MM.1S (cell line): ENCODE data around the gene ZNF729.

Experiments
- DNase-seq: peaks from one replicate; pipeline ENCODE4 v3.0.0-alpha.2; 2015
- H2AFZ ChIP-seq: fragments of 300-600 bp; sonication (generic); 2 replicates; pipeline ENCODE4 v1.6.0; 2016; ENCODE audit warnings: antibody characterized with exemption, low read length
- H3F3A ChIP-seq: fragments of 300-600 bp; sonication (generic); 2 replicates; pipeline ENCODE4 v1.6.1; 2016; ENCODE audit warnings: mild to moderate bottlenecking, antibody characterized with exemption, low read length, moderate library complexity, mixed read lengths; ENCODE audit not compliant: insufficient read depth
- H3K27ac ChIP-seq: fragments of 300-600 bp; sonication (generic); 2 replicates; pipeline ENCODE4 v1.5.1; 2016; ENCODE audit warnings: mild to moderate bottlenecking, low read length
- H3K27me3 ChIP-seq: fragments of 300-600 bp; sonication (generic); replicated peaks from 2 replicates; pipeline ENCODE4 v1.6.0; 2016; ENCODE audit warnings: low read length; ENCODE audit not compliant: insufficient read depth
- H3K36me3 ChIP-seq: fragments of 300-600 bp; sonication (generic); replicated peaks from 2 replicates; pipeline ENCODE4 v1.6.1; 2016; ENCODE audit warnings: mild to moderate bottlenecking, low read length, mixed read lengths; ENCODE audit not compliant: insufficient read depth
- H3K4me1 ChIP-seq: fragments of 300-600 bp; sonication (generic); 2 replicates; pipeline ENCODE4 v1.6.1; 2016; ENCODE audit warnings: low read length, mixed read lengths
- H3K4me2 ChIP-seq: fragments of 300-600 bp; sonication (generic); 2 replicates; pipeline ENCODE4 v1.6.0; 2016; ENCODE audit warnings: low read depth, low read length
- H3K4me3 ChIP-seq: fragments of 300-600 bp; sonication (generic); 2 replicates; pipeline ENCODE4 v1.5.1; 2016; ENCODE audit warnings: low read length, mixed read lengths
- H3K79me2 ChIP-seq: fragments of 300-600 bp; sonication (generic); 2 replicates; pipeline ENCODE4 v1.6.1; 2016; ENCODE audit warnings: mixed run types, low read length, mixed read lengths
- H3K9ac ChIP-seq: fragments of 300-600 bp; sonication (generic); 2 replicates; pipeline ENCODE4 v1.6.1; 2016; ENCODE audit warnings: low read length, mixed read lengths
- H3K9me2 ChIP-seq: fragments of 300-600 bp; sonication (generic); replicated peaks from 2 replicates; pipeline ENCODE4 v1.6.1; 2016; ENCODE audit warnings: mild to moderate bottlenecking, low read length, mixed read lengths; ENCODE audit not compliant: insufficient read depth
- H3K9me3 ChIP-seq: fragments of 300-600 bp; sonication (generic); replicated peaks from 2 replicates; pipeline ENCODE4 v1.6.1; 2016; ENCODE audit warnings: mild to moderate bottlenecking, low read length, mixed read lengths; ENCODE audit not compliant: insufficient read depth
- H4K20me1 ChIP-seq: fragments of 300-600 bp; sonication (generic); 2 replicates; pipeline ENCODE4 v1.6.1; 2016; ENCODE audit warnings: mild to moderate bottlenecking, low read length, moderate library complexity, mixed read lengths; ENCODE audit not compliant: insufficient read depth
- EZH2 ChIP-seq: fragments of 300-600 bp; sonication (generic); optimal IDR thresholded peaks from 2 replicates; pipeline ENCODE3; 2017; ENCODE audit warnings: low read depth, mild to moderate bottlenecking, antibody characterized with exemption, low read length, mixed read lengths
- EZH2phosphoT487 ChIP-seq: fragments of 300-600 bp; sonication (generic); IDR thresholded peaks from 2 replicates; pipeline ENCODE4 v1.6.1; 2018; ENCODE audit warnings: antibody characterized with exemption, low read length
- TF ChIP-seq, protein P1 (sequence below): fragments of 300-600 bp; sonication (generic); IDR thresholded peaks from 2 replicates; pipeline ENCODE4 v1.5.1; 2016; ENCODE audit warnings: antibody characterized with exemption, low read length, mixed read lengths

ZNF729 gene

DNA sequence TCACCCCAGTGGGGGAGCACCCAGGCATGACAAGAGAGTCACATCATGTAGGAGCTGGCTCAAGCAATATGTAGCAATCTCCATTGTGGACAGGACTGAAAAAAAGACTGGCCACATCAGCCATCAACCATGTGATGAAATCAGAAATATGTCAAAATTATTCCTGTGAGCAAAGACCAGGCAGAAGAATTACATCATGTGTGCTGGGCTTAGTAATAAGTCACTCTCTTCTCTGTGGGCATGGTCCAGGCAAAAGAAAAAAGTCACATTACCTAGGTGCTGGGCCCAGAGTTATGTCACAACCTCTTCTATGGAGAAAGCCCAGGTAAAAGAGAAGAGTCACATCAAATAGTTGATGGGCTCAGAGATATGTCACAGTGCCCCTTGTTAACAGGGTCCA is 28.3 kb upstream of the ZNF729 start:
- H3K9me2 ChIP-seq = no peaks in the 10 kb centered on the region
- H3K27me3 ChIP-seq = no peaks in the 10 kb centered on the region
- H3K27ac ChIP-seq = no peak overlapping the region
- H3F3A ChIP-seq = no peaks in the 10 kb centered on the region
- no peak overlapping the region for H3K4me2 ChIP-seq
- no peak for DNase-seq
- H3K36me3 ChIP-seq = no peaks in the 10 kb centered on the region
- TF ChIP-seq EZH2phosphoT487 (no peak), EZH2 (no peak)
- TF ChIP-seq, protein P1, sequence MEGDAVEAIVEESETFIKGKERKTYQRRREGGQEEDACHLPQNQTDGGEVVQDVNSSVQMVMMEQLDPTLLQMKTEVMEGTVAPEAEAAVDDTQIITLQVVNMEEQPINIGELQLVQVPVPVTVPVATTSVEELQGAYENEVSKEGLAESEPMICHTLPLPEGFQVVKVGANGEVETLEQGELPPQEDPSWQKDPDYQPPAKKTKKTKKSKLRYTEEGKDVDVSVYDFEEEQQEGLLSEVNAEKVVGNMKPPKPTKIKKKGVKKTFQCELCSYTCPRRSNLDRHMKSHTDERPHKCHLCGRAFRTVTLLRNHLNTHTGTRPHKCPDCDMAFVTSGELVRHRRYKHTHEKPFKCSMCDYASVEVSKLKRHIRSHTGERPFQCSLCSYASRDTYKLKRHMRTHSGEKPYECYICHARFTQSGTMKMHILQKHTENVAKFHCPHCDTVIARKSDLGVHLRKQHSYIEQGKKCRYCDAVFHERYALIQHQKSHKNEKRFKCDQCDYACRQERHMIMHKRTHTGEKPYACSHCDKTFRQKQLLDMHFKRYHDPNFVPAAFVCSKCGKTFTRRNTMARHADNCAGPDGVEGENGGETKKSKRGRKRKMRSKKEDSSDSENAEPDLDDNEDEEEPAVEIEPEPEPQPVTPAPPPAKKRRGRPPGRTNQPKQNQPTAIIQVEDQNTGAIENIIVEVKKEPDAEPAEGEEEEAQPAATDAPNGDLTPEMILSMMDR = no peak
- no peak overlapping the region for H3K4me3 ChIP-seq
- no peaks in the 10 kb centered on the region for H3K79me2 ChIP-seq
- no peaks in the 10 kb centered on the region for H3K4me1 ChIP-seq
- no peak overlapping the region for H3K9ac ChIP-seq
- H3K9me3 ChIP-seq = no peaks in the 10 kb centered on the region
- no peaks in the 10 kb centered on the region for H4K20me1 ChIP-seq
- no peak overlapping the region for H2AFZ ChIP-seq

DNA sequence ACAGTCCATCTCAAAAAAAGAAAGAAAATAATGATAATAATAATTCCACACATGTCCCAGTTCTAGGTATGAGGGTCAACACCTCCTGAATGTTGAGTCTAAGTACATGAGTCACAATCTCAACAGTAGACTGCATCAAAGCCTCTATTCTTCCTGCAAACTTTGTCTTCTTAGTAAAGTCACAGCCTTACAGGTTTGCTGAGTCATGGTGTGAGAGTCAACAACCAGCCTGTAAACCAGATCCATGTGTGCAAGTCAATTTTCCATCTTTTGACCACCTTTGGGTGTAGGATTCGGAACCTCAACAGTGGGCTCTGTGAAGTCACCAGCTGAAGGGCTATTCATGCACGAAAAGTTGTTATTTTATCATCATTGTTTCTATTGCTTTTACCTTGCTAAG is 25.7 kb upstream of the ZNF729 start:
- Histone ChIP-seq H3K4me1 (no peaks in the 10 kb centered on the region), H3K27me3 (no peaks in the 10 kb centered on the region), H2AFZ (no peak overlapping the region), H3K9me3 (no peaks in the 10 kb centered on the region), H3F3A (no peaks in the 10 kb centered on the region), H3K9ac (no peak overlapping the region), H3K79me2 (no peaks in the 10 kb centered on the region), H3K27ac (no peak overlapping the region), H3K4me3 (no peak overlapping the region), H3K4me2 (no peak overlapping the region), H4K20me1 (no peaks in the 10 kb centered on the region), H3K36me3 (no peaks in the 10 kb centered on the region), H3K9me2 (no peaks in the 10 kb centered on the region)
- TF ChIP-seq EZH2phosphoT487 = no peak
- TF ChIP-seq, protein P1 = no peak
- TF ChIP-seq EZH2 = no peak
- no peak for DNase-seq

DNA sequence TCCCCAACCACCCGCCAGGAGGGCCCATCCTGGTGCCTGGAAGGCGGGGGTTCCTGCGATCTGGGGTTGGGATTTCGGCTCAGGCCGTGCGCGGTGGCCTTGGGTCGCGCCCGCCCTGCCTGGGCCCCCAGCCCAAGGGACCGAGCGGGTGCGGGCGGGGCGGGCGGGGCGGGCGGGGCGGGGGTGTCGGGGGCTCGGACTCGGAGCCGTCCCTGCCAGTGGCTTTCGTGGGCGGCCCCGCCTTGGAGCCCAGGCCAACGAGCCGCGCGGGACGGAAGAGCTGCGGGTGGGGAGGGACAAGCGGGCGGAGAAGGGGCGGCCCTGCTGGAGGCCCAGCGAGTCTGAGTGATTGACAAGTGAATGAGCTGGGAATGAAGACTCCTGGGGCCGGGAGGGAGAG is 24.6 kb upstream of the ZNF729 start:
- H3K9me3 ChIP-seq = no peaks in the 10 kb centered on the region
- H3K79me2 ChIP-seq = no peaks in the 10 kb centered on the region
- H4K20me1 ChIP-seq = no peaks in the 10 kb centered on the region
- no peaks in the 10 kb centered on the region for H3K9me2 ChIP-seq
- no peaks in the 10 kb centered on the region for H3F3A ChIP-seq
- no peak for DNase-seq
- H3K9ac ChIP-seq = no peak overlapping the region
- no peak overlapping the region for H3K4me3 ChIP-seq
- no peak overlapping the region for H3K27ac ChIP-seq
- no peaks in the 10 kb centered on the region for H3K27me3 ChIP-seq
- H3K4me2 ChIP-seq = no peak overlapping the region
- H2AFZ ChIP-seq = no peak overlapping the region
- no peaks in the 10 kb centered on the region for H3K4me1 ChIP-seq
- H3K36me3 ChIP-seq = no peaks in the 10 kb centered on the region
- TF ChIP-seq EZH2phosphoT487 (no peak), EZH2 (no peak)
- TF ChIP-seq, protein P1 = no peak
